K562 (cell line): ENCODE measurements around the gene POFUT2. TPM values are rescaled to one million over a fixed set of nuclear protein-coding genes. Genes with fewer than 3 reads are reported as not detected.

Experiments
- BRD4 ChIP-seq: fragments of 200-600 bp; sonication (generic); IDR thresholded peaks from 2 replicates; pipeline ENCODE4 v1.6.1; 2017; ENCODE audit warnings: inconsistent platforms
- REST ChIP-seq, 2 experiments: fragments of 450-650 bp; formaldehyde crosslinking in 1 of 2; IDR thresholded peaks; 2 replicates each; pipeline versions ENCODE4 v1.4.0 to v1.6.1; 2014 to 2020; ENCODE audit warnings: mild to moderate bottlenecking in 2 of 2, borderline replicate concordance in 1 of 2, low read depth in 1 of 2
- ZSCAN29 ChIP-seq: fragments of 450-650 bp; IDR thresholded peaks from 2 replicates; pipeline ENCODE4 v1.6.1; 2017
- polyA plus RNA-seq, 8 experiments: library from polyadenylated mRNA; depleted of rRNA in 4 of 8; stranded (reverse) in 5 of 8; unstranded in 3 of 8; fragments of >200 nt; fragmentation: Nextera tagmentation in 2 of 8; fragmentation: Illumina TruSeq in 1 of 8; extraction: Ambion mirVana in 2 of 8; extraction: Trizol in 1 of 8; gene quantifications; 2 replicates each; pipeline versions ENCODE4 v1.2.1 to v1.2.3, GENCODE V29; 2011 to 2014; ENCODE audit warnings: inconsistent platforms in 1 of 8, missing spikeins in 1 of 8
- total RNA-seq, 7 experiments: library from RNA; depleted of rRNA in 6 of 7; stranded (reverse); fragments of >200 nt in 6 of 7; fragmentation: Illumina TruSeq in 2 of 7; extraction: Trizol in 2 of 7; gene quantifications; 2 replicates each; pipeline versions ENCODE4 v1.2.1 to v1.2.3, GENCODE V29; 2011 to 2021; ENCODE audit warnings: low replicate concordance in 1 of 7
- TF ChIP-seq, protein P1 (sequence below): sonication (generic); formaldehyde crosslinking; IDR thresholded peaks from 2 replicates; pipeline ENCODE4 v1.8.1; 2023; ENCODE audit warnings: missing genetic modification reagents, mild to moderate bottlenecking, borderline replicate concordance

Gene POFUT2
- total and polyA plus RNA-seq, 9 of the 15 experiments (the other 6 are each of a cell fraction or from before 2014, with no cell fraction given), result 1.1 to 24.2 (median 11.0) TPM

GRCh38 chr21:45282283-45283034, 5.2 kb downstream of the POFUT2 start (continued):
- TF ChIP-seq, protein P1, sequence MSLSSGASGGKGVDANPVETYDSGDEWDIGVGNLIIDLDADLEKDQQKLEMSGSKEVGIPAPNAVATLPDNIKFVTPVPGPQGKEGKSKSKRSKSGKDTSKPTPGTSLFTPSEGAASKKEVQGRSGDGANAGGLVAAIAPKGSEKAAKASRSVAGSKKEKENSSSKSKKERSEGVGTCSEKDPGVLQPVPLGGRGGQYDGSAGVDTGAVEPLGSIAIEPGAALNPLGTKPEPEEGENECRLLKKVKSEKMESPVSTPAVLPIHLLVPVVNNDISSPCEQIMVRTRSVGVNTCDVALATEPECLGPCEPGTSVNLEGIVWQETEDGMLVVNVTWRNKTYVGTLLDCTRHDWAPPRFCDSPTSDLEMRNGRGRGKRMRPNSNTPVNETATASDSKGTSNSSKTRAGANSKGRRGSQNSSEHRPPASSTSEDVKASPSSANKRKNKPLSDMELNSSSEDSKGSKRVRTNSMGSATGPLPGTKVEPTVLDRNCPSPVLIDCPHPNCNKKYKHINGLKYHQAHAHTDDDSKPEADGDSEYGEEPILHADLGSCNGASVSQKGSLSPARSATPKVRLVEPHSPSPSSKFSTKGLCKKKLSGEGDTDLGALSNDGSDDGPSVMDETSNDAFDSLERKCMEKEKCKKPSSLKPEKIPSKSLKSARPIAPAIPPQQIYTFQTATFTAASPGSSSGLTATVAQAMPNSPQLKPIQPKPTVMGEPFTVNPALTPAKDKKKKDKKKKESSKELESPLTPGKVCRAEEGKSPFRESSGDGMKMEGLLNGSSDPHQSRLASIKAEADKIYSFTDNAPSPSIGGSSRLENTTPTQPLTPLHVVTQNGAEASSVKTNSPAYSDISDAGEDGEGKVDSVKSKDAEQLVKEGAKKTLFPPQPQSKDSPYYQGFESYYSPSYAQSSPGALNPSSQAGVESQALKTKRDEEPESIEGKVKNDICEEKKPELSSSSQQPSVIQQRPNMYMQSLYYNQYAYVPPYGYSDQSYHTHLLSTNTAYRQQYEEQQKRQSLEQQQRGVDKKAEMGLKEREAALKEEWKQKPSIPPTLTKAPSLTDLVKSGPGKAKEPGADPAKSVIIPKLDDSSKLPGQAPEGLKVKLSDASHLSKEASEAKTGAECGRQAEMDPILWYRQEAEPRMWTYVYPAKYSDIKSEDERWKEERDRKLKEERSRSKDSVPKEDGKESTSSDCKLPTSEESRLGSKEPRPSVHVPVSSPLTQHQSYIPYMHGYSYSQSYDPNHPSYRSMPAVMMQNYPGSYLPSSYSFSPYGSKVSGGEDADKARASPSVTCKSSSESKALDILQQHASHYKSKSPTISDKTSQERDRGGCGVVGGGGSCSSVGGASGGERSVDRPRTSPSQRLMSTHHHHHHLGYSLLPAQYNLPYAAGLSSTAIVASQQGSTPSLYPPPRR (CRISPR knock-in tag), result no peak
- TF ChIP-seq REST (IDR thresholded peaks at IDR 0.05; ENCODE audit: borderline replicate concordance) (no peak), REST (CRISPR knock-in tag; IDR thresholded peaks at IDR 0.05; ENCODE audit: low read depth) (no peak), BRD4 (no peak), ZSCAN29 (no peak)
